ENCODE measurements around the gene MAFG.
"Not testable (repeated sequence)": the region's sequence is repeated elsewhere in the genome, so short reads cannot be mapped to it uniquely, and the experiment has no call there.

MAFG gene

DNA sequence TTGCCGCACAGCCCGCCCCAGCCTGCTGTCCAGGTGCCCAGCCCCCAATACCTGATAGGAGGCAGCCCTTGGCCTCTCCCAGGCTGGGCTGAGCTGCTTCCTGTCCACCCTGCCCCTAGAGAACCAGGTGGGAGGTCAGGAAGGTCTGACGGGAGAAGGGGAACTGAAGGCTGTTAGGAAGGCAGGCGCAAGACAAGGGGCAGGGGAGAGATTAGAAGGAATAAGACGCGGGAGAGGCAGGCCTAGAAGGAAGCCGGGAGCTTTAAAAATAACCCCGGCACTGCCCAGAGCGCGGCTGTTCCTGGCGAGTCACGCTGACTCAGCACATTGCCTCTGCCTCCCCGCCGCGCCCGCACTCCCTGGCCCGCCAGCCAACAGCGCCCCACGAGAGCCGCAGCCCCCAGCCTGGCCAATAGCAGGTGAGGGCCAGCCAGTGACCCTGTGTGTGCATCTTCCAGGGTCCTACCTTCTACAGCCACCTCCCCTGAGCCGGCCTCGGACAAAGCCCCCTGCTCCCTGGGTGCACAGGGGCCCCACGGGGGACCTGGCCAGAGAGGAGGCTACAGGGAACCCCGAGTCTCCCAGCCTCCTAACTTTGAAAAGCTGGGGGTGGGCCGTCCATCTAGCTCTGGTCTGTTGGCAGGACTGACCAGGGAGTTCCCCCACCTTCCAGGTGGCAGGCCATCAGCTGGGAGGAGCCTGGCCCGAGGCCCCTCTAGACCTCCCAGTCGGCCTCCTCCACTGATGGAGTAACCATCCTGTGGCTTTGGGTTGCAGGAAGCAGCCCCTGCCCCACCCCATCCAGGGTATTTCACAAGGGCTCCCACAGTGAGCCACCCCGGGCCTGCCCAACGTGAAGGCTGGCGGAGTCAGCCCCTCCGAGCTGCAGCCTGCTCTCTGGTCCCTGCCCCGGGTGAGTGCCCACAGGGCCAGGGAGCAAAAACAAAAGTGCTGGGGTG, 4.0 kb downstream of the MAFG start:
- DNase-seq (ENCODE audit: low spot score), result no peak

DNA sequence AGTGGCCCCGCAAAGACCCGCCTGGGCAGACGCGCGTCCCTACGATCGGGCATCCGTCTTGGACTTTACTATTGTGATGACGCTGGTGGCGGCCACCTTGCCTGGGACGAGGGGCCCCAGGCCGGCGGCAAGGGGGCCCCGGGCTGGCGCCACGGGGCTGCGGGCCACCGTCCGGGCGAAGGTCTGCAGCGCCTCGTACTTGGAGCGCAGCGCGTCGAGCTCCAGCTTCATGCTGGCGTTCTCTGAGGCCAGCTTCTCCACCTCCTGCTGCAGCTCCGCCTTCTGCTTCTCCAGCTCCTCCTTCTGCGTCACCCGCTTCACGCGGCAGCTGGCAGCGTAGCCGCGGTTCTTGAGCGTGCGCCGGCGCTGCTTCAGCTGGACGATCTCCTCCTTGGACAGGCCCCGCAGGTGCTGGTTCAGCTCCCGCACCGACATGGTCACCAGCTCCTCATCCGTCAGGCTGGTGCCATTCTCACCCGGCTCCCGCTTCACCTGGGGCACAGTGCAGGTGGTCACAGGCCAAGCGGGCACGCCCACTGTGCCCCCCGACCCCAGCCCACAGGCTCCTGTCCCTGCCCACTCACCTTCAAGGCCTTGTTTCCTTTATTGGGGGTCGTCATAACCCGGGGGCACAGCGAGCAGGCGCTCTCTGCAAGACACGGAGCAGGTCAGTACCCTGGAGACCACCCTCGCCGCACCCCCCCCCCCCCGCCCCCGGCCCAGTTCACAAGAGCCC, 4.8 kb downstream of the MAFG start:
- no peak for DNase-seq (ENCODE audit: low spot score)

DNA sequence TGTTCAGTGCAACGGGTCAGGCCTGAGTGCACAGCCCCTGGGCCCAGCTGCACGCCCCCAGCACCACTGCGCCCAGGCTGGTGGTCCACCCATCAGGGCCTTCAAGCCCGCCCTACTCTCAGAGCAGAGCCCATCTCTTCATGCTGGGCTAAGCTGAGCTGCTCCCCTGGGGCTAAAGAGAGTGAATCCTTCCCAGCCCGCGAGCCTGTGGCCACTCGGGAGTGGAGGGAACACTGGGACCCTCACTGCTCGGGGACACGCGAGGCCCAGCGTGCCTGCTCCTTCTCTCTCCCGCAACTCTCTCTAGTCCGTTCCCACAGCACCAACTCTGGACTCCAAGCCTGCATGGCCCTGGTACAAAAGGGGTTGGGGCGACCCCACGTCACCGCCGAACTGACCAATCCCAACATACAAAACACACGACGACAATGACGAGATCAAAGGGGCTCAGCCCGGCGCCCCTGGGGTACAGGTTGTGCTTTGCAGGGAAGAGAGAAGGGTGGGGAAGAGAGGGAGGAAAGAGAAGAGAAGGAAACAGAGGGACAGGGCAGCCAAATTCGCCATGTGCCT, 5.5 kb downstream of the MAFG start:
- DNase-seq (ENCODE audit: low spot score), result no peak

DNA sequence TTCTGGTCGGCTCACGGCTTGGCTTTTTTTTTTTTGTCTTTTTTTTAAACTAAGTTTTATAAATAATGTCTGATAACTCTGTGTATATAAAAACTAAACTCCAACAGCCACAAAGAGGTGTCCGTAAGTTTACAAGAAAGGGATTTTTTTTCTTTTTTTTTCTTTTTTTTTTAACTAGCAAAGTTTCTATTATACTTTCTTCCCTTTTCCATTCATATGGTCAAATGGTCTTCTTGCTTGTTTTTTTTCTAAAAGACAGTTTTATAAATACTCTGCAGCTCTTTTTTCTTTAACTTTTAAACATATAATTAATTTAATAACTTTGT, 6.0 kb downstream of the MAFG start:
- DNase-seq (ENCODE audit: low spot score), result no peak

DNA sequence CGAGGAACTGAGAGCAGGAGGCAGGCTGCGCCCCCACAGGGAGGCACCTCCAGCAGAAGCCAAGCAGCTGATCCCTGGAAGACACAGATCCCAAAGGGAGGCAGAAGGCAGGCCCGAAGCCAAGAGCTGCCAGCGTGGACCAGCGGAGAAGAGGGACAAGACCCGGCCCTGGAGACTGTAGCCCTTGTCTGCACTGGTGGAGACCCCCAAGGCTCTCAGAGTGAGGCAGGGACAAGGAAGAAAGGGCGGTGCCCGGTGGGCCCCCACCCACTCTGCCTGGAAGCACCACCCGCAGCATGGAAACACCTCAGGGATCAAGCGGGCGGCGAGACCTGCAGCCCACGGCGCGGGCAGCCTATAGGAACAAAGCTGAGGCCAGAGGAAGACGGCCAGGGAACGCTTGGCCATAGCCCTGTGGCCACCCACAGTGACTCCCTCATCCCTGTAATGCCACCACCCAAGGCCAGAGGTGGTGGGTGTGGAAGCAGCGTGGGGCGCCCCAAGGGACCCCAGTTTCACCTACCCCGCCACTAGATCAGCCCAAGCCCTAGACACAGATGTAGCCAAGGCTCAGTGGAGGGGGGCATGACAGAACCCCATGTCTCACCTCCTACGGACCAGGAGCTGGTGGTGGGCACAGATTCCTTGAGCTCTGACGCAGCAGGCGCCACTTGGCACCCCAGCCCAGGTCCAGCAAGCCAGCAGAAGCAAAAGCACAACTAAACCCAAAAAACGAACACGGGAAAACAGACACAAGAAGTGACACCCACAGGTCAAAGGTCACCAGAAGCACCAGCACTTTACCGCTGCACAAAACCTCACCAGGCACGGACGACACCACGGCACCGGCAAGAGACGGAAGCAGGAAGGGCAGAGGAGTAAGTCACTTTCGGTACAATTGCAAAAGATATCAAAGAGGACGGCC, 6.7 kb downstream of the MAFG start:
- DNase-seq (ENCODE audit: low spot score), result no peak

DNA sequence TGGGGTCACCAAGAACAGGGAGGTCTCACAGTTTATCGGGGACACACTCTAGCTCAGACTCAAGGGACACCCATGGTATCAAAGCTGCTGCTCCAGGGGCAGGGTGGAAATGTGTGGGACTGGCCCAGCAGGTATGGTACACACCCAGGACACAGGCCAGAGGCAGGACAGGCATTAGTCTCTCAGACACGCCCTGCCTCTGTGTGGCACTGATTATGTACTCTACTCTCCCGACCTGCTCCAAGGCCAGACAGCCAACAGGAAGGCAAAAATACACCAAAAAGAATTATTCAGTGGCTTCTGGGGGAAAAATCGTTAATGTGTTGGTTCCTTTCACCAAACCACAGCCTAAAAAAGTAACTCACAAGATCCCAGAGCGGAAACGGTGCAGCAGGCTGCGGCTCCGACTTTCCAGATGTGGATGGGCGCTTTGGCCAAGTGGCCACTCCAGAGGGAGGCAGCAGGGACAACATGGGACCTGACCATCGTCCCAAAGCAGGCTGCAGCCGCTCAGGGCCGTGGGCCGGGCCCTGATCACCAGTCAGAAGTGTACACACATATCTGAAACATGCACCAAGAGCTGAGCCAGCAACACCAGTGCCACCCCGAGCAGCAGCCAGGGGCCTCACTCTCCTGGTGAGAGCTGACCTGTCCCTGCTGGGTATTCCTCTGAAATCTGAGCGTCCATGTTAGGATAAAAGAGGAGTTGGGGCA, 8.5 kb downstream of the MAFG start:
- no peak for DNase-seq (ENCODE audit: low spot score)

DNA sequence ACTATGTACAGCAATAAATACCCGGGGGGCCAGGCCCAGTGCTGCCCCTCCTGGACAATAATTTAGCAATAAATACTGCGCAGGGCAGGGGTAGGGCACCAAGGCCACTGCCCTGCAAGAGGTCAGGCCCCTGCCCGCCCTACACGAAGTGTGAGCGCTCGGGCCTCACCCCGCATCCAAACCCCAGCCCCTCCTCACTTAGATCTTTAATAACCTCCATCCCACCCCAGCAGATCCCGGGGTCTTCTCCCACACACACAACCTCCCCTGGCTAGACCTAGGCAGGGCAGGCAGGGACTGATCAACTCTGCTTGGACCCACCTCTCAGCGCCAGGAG, 9.2 kb downstream of the MAFG start:
- not testable (repeated sequence) for DNase-seq (ENCODE audit: low spot score)

DNA sequence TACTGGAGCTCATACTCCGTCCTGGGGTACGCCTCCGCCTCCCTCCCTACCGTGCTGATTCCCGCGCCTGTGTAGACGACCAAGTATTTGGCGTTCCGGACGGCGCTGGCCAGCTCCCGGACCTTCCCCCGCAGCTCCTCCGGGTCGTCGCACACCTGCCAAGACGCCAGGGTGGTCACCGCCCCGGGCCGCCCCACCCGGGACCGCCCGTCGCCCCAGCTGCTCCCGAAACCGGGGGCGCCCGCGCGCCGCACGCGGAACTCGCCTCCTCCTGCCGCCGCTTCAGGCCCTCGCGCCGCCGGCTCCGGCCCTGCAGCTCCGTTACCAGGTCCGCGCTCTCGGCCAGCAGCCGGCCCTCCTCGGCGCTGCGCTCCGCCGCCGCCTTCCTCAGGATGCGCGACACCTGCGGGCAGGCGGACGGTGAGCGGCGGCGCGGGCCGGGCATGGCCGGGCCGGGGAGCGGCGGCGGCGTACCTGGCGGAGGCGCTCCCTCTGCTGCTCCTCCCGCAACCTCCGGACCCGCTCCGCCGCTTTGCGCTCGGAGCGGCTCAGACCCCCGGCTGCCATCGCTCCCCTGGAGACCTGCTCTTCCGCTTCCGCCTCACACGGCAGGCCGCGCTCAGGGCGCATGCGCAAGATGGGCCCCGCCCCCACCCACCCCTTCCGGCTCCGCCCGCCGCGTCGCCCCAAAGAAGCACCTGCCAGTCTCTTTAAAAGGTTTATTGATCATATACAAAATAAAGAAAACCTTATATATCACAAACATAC, 9.8 kb downstream of the MAFG start, which contains the start of gene SIRT7:
TSS of gene SIRT7 (minus strand) at position 612 of the 768 bp plus-strand sequence. CDS start at position 567, 45 bp downstream.
- peak; percentile 86 for DNase-seq (ENCODE audit: low spot score)

DNA sequence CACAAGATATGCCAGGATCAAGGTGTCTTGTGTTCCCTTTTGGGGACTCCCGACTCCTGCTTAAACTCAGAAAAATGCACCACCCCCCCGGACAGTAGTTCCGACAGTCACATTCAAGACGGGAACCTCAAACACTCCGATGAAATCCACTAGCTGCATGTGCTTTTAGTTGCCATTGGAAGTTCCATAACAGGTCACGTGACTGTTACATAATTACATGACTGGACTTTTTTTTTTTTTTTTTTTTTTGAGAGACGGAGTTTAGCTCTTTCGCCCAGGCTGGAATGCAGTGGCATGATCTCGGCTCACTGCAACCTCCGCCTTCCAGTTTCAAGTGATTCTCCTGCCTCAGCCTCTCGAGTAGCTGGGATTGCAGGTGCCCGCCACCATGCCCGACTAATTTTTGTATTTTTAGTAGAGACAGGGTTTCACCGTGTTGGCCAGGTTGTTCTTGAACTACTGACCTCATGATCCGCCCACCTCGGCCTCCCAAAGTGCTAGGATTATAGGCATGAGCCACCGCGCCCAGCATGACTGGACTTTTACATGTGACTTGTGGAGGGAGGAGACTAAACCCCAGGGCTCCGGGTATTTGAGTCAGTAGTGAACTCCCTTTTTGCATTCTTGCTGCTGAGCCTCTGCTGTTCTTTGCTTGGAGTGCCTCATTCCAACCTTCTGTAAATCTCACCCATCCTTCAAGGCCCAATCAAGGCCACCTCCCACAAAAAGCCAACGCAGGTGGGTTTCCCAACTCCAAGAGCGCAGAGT, 11.1 kb downstream of the MAFG start:
- no peak for DNase-seq (ENCODE audit: low spot score)

DNA sequence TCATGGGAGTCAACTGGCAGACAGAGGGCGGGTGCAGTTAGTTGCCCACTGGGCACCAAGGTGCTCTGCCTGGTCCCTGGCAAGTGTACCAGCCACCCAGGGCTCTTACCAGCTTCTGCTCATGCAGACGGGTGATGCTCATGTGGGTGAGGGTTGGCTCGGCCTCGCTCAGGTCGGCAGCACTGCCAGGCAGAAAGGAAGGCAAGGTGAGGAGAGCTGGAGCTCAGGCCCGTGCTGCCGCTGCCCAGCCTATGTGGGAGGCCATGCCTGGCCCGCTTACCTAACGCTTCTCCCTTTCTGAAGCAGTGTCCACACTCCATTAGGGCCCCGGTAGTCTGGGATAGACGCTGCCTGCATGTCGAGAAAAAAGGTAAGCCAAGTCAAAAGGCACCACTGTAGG, 12.2 kb downstream of the MAFG start:
- DNase-seq (ENCODE audit: low spot score), result no peak

DNA sequence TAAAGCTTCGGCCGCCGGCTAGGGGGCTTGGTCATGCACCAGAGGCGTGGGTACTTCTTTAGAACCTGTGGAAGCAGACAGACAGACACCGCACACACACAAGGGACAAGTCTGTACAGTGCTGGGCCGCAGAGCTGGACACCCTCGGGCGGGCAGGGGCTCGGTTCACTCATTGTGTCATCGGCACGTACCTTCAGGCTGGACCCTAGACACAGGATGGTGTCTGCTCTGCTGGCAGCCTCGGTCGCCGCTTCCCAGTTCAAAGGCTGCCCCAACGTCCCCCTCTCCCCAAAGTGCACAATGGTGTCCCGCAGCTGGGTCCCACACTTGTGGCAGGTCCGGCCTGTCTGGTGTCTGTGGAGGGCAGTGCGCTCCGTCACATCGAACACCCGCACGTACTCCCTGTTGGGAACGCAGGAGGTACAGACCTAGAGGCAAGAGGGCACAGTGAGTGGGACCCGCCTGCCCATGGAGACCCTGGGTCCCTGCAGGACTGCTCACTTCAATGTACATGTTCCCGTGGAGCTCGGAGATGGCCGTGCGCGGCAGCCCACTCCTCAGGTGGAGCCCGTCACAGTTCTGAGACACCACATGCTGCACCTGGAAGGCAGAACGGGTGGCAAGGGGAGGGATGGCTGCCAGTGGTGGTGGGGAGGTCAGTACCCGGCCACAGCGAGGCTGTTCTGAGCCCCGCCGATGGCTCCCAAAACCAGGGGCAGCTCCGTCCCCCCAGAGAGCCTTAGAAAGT, 13.3 kb downstream of the MAFG start:
- no peak for DNase-seq (ENCODE audit: low spot score)

DNA sequence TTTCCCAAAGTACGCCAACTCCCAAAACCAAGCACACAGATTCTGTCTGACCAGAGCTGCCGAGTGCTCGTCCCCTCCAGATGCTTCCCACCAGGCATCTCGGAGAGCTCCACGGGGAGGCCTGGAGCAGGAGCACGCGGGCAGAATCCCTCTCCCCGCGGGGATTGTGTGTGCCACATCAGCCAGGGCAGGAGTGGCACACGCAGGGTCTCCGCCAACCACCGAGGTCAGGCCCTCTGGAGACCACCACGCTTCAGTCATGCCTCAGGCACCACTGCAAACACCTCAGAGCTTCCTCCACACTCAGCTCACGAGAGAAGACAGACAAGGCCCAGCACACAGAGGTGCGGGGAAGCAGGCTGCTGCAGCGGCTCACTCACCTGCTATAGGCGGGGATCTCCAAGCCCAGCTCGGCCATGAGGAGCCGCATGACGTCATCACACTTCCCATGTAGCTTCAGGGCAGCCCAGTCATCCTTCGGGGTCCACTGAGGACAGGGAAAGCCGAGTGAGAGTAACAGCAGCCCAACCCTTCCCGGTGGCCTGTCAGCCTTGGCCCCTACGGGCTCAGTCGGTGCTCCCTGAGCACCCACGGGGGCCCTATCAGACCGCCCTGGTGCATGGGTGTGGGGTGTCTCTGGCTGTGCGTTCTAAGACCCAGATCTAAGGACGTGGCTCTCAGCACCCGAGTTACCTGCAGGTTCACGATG, 14.0 kb downstream of the MAFG start:
- no peak for DNase-seq (ENCODE audit: low spot score)

DNA sequence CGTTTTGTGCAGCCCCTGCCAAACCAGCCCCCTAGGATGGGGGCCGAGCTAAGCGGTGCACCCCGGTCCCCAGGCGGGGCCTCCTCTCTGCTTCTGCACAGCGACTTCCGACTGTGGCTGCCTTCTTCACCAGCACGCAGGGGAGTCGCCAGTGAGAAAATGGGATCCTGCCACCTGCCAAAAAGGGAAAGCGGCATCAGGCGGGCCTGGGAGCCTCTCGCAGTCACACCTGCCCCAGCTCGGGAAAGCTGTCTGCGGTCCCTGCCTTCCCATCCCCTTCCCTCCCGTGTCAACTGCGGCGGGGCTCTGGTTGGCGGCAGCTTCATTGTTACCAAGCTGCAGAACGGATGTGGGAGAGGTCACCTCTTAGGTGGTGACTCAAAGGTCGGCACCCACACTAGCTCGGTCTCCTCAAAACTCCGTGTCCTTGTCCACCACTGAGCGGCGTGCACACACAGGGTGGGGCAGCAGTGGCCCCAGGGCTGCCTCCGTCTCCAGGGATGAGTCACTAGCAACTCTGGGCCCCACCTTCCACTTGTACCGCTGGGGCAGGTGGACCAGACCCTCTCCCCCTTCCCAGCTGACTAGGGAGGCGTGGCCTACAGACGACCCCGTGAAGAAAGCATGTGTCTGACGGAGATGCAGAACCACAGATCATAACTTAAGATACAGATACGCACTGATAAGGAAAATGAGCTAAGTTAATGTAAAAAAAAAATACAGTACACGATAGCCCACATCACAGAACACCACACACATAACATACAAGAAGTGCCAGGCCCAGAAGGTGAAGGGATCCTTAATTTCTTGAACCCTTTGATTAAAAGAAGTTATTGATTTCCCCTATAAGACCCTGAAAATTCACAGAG, 14.9 kb downstream of the MAFG start:
- no peak for DNase-seq (ENCODE audit: low spot score)

DNA sequence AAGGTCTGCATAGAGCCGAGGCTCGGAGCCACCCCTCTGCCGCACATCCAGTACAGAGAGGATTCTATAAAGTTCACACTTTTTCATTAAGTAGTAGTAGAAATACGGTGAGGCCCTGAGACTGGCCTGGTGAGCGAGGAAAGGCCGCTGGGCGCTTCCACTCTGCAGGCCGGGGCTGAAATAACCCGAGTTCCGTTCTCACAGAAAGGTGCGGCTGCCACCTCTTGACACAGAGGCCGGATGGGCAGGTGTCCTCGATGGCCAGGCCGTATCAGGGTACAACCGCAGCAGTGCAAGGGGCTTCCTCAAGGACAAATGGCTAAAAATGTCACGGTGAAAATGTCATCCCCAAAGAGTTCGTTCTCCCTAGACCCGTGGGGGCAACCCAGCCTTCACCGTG, 15.6 kb downstream of the MAFG start:
- DNase-seq (ENCODE audit: low spot score), result no peak

DNA sequence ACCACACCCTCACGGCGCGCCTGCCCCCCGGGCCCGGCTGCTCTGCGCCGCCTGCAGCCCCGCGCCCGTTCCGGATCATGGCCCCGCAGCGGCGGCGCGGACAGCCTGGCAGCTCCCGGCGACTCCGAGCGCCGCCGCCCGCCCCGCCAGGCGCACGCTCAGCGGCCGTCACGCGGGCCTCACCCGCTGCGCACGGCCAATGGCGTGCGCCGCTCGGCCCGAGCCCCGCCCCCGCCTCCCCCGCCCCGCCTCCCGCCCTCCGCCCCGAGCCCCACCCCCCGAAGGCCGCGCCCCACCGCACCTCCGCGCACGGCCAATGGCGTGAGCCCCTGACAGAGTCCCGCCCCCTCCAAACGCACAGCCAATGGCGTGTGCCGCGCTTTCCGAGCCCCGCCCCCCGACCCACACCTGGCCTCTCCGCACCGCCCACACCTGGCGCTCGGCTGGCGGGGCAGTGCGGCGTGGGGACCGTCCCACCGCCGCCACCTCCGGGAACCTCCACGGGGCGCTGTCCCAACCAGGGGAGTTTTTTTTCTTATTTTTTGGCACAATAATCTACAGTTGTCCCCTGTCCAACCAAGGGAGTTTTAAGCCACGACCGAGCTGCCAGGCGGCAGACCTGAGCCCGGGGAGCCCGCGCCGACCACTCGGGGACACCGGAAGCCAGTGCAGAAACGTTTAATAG, 16.1 kb downstream of the MAFG start, which contains the start of gene PCYT2:
TSS of gene PCYT2 (minus strand) at position 123 of the 685 bp plus-strand sequence. CDS start at position 79, 44 bp downstream.
- peak; percentile 93 for DNase-seq (ENCODE audit: low spot score)

DNA sequence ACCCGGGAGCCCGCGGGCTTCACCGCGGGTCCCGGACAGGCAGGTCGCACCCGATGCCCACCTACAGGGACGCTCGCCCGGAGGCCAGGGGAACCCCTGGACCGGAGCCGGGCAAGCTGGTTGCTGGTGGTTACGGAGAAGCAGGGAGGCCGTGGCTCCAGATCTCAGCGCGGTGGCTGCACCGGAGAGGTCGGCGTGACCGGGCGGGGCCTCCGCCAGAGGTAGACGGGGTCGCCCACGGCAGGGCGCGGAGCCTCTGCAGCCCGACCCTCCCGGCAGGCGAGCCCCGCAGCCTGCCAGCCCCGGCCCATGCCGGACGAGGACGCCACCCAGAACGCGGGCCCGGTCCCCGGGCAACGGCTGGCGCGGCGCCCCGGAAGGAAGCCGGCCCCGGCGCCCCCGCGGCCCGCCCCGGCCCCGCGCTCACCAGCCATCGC, 16.7 kb downstream of the MAFG start:
- no peak for DNase-seq (ENCODE audit: low spot score)
